Measurements from ENCODE around the gene SLX4IP. TPM values are rescaled to one million over a fixed set of nuclear protein-coding genes. Genes with fewer than 3 reads are reported as not detected.

The SLX4IP gene
- total RNA-seq, 3 donors from 2014 or later, result 5.7 to 9.7 (median 7.7) TPM

DNA sequence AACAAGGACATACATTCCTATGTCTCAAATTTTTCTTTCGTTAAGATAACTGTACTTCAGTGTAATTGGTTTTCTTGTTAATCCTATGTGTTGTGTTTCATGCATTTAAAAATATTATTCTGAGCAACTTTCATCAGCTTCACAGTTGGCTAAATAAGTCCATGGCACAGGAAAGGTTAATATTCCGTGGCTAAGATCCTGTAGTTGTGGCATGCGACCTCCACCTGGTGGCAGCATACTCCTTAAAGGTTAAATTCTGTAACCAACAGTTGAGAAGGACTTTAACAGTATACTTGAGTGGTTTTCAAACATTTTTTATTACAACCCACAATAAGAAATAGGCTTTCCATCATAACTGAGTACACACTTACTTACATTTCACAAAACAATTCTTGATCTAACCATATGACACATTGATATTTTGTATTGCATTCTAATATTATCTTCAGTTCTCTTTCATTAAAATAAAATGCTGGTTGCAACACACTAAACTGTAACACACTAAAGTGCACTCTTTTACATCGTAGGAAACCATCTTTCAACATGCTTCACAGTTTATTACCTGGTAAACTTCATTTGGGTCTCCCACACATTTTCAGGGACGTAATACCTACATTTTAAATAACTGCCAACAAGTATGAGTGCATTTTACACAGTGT, 118.3 kb downstream of the SLX4IP start:
- DNase-seq (peak in 2 of 3 donors; percentile 69 to 86), ATAC-seq (peak; percentile 82)
- intact Hi-C loops (cut with DNase I, micrococcal nuclease), result loop anchor here in 1 of 2 donors (10.0 kb wide), 1 partner anchor 651 kb away; no protein-coding TSS in a partner anchor
- Histone ChIP-seq H3K4me3 (no peak overlapping the region), H3K4me1 (ENCODE audit: low read depth) (peaks cover 5% of the 10 kb centered on the region), H3K9me3 (no peaks in the 10 kb centered on the region), H3K36me3 (ENCODE audit: low read depth) (no peaks in the 10 kb centered on the region)
- TF ChIP-seq, protein P1, sequence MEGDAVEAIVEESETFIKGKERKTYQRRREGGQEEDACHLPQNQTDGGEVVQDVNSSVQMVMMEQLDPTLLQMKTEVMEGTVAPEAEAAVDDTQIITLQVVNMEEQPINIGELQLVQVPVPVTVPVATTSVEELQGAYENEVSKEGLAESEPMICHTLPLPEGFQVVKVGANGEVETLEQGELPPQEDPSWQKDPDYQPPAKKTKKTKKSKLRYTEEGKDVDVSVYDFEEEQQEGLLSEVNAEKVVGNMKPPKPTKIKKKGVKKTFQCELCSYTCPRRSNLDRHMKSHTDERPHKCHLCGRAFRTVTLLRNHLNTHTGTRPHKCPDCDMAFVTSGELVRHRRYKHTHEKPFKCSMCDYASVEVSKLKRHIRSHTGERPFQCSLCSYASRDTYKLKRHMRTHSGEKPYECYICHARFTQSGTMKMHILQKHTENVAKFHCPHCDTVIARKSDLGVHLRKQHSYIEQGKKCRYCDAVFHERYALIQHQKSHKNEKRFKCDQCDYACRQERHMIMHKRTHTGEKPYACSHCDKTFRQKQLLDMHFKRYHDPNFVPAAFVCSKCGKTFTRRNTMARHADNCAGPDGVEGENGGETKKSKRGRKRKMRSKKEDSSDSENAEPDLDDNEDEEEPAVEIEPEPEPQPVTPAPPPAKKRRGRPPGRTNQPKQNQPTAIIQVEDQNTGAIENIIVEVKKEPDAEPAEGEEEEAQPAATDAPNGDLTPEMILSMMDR (IDR thresholded peaks at IDR 0.05), result peak; percentile 70

DNA sequence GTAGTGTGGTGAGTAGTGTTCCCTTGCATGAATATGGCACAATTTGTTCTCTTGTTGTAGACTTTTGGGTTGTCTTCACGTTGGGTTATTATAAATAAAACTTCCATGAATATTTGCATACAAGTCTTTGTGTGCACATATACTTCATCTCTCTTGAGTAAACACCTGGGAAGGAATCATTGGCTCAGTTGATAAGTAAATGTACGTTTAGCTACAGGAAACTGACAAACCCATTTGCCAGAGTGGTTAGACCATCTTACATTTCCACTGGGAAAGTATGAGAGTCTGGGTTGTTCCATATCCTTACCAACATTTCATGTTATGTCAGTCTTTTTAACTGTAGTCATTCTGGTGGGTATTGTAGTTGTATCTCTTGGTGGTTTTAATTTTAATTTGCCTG, 119.2 kb downstream of the SLX4IP start:
- TF ChIP-seq, protein P1 (IDR thresholded peaks at IDR 0.05), result no peak
- H3K4me1 ChIP-seq (ENCODE audit: low read depth), result peaks cover 5% of the 10 kb centered on the region
- no peaks in the 10 kb centered on the region for H3K9me3 ChIP-seq
- H3K36me3 ChIP-seq (ENCODE audit: low read depth), result no peaks in the 10 kb centered on the region
- DNase-seq, result no peak
- no peak for ATAC-seq
- intact Hi-C loops (cut with DNase I, micrococcal nuclease), result loop anchor here in 1 of 2 donors (10.0 kb wide), 1 partner anchor 651 kb away; no protein-coding TSS in a partner anchor
- H3K4me3 ChIP-seq, result no peak overlapping the region

DNA sequence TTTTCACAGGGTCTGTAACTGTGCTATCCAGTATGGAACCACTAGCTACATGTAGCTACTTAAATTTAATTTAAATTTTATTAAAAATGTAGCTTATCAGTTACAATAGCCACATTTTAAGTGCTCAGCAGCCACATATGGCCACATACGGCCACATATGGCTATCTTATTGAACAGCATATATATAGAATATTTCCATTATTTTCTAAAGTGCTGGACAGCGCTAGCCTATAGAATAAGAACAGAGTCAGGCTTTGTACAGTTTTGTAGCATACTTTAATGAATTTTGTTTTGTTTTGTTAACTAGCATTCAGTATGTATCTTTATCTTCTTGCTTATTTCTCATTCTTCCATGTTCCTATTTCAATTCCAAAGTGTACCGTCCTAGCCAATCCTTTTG, 120.3 kb downstream of the SLX4IP start:
- intact Hi-C loops (cut with DNase I, micrococcal nuclease), result loop anchor here in 1 of 2 donors (10.0 kb wide), 1 partner anchor 649 kb away; no protein-coding TSS in a partner anchor
- TF ChIP-seq, protein P1 (IDR thresholded peaks at IDR 0.05), result no peak
- Histone ChIP-seq H3K4me3 (no peak overlapping the region), H3K36me3 (ENCODE audit: low read depth) (no peaks in the 10 kb centered on the region), H3K9me3 (no peaks in the 10 kb centered on the region), H3K4me1 (ENCODE audit: low read depth) (no peaks in the 10 kb centered on the region)
- ATAC-seq, result no peak
- DNase-seq, result no peak

DNA sequence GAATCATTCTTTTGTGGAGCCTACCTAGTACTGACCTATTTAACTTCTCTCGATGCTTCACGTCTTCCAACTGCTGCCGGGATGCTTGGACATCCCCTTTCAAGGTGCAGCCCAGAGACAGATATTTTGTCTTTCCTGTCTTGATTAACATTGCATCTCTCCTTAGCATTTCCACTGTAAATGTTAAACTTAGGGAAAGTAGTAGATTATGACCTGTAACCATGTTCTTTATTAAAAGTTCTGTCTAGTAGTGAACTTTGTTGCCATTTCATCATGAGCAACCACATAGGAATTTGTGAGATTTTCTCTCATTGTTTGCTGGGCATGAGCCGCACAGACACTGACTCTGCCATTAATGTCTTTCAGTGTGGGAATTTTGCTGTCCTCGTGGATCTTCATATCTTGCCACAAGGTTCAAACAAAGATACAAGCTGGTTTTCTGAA, 120.8 kb downstream of the SLX4IP start:
- no peak for DNase-seq

DNA sequence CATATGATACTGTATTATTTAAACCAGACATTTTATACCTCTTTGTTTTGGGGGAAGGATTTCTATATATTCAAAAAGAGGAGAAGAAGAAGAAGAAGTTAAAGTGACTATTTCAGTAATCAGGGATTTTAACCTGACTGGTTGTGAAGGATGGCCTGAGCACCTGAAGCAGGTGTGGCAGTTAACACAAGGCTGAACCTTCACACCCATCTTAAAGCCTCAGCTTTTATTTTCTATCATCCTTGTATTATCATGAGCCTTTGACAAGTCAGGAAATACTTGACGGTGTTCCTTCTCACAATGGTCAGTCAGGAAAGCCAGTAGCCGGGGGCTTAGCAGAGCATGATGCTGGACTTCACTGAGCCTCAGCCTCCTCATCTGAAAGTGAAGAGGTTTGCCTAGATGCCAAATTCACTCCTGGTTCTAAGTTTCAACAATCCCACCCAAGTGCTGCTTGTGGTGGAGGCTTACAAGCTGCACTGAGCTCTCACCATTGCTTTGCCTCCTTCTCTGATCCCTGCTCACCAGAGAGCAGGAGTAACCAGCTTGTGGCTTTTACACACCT, 121.5 kb downstream of the SLX4IP start:
- DNase-seq, result no peak
- intact Hi-C loops (cut with DNase I, micrococcal nuclease), result loop anchor here in 1 of 2 donors (10.0 kb wide), 1 partner anchor 648 kb away; no protein-coding TSS in a partner anchor
- TF ChIP-seq, protein P1 (IDR thresholded peaks at IDR 0.05), result no peak

More for the DNA sequence above, 120.8 kb downstream of the SLX4IP start:
- Histone ChIP-seq H3K4me1 (ENCODE audit: low read depth) (no peaks in the 10 kb centered on the region), H3K36me3 (ENCODE audit: low read depth) (no peaks in the 10 kb centered on the region), H3K9me3 (no peaks in the 10 kb centered on the region), H3K4me3 (no peak overlapping the region)
- intact Hi-C loops (cut with DNase I, micrococcal nuclease), result loop anchor here in 1 of 2 donors (10.0 kb wide), 1 partner anchor 649 kb away; no protein-coding TSS in a partner anchor
- TF ChIP-seq, protein P1 (IDR thresholded peaks at IDR 0.05), result no peak
- no peak for ATAC-seq

More for the DNA sequence above, 121.5 kb downstream of the SLX4IP start:
- Histone ChIP-seq H3K36me3 (ENCODE audit: low read depth) (no peaks in the 10 kb centered on the region), H3K9me3 (no peaks in the 10 kb centered on the region), H3K4me1 (ENCODE audit: low read depth) (no peaks in the 10 kb centered on the region), H3K4me3 (no peak overlapping the region)
- ATAC-seq, result peak; percentile 43

Data from mucosa of descending colon (tissue), 3 donors.